ENCODE measurements around the gene KIF3A. TPM values are rescaled to one million over a fixed set of nuclear protein-coding genes. Genes with fewer than 3 reads are reported as not detected.

The KIF3A gene
- total RNA-seq, 1 experiment from 2014 or later: 13.2 TPM

- Histone ChIP-seq H2BK12ac (ENCODE audit: insufficient read length, low read depth, low read length) (no peak overlapping the region), H3K14ac (ENCODE audit: insufficient read depth, low read length) (no peak overlapping the region), H2AK5ac (ENCODE audit: insufficient read length, low read length) (no peak overlapping the region), H4K5ac (ENCODE audit: insufficient read length, low read depth, low read length) (no peak overlapping the region), H3K23ac (ENCODE audit: insufficient read length, low read depth, low read length) (no peak overlapping the region), H3K4me1 (ENCODE audit: insufficient read depth, low read length) (no peaks in the 10 kb centered on the region; the same call in 1 of the 2 replicates), H3K23me2 (ENCODE audit: insufficient read length, low read depth, low read length, poor library complexity, severe bottlenecking) (no peaks in the 10 kb centered on the region), H3K27me3 (ENCODE audit: insufficient read depth, low read length) (no peaks in the 10 kb centered on the region), H2AFZ (ENCODE audit: low read length) (no peak overlapping the region), H3K56ac (ENCODE audit: insufficient read length, low read depth, low read length) (no peak overlapping the region), H3K4ac (ENCODE audit: low read depth, low read length) (no peak overlapping the region), H3K27ac (ENCODE audit: insufficient read length, low read depth, low read length) (no peak overlapping the region), H3K9me3 (ENCODE audit: control insufficient read depth, low read depth, low read length) (peaks cover 9% of the 10 kb centered on the region), H3K79me2 (ENCODE audit: insufficient read depth, low read length) (no peaks in the 10 kb centered on the region), H2BK5ac (ENCODE audit: insufficient read length, low read length) (no peak overlapping the region), H3K18ac (ENCODE audit: insufficient read length, low read depth, low read length) (no peak overlapping the region), H4K20me1 (ENCODE audit: control insufficient read depth, insufficient read depth, insufficient read length) (no peaks in the 10 kb centered on the region), H3K79me1 (ENCODE audit: insufficient read depth, low read depth, low read length, poor library complexity, severe bottlenecking) (no peaks in the 10 kb centered on the region), H3T11ph (ENCODE audit: low read length) (no peak overlapping the region), H3K4me2 (ENCODE audit: insufficient read depth, insufficient read length, low read length) (no peak overlapping the region), H4K8ac (replicated peaks; ENCODE audit: insufficient read length, low read depth, low read length) (no peak overlapping the region), H2BK120ac (ENCODE audit: low read depth, low read length, poor library complexity, severe bottlenecking) (no peak overlapping the region), H2BK15ac (ENCODE audit: low read depth, low read length) (no peak overlapping the region), H2BK20ac (ENCODE audit: low read depth, low read length, poor library complexity, severe bottlenecking) (no peak overlapping the region), H3K9ac (ENCODE audit: extremely low read depth, insufficient read length, low read length) (no peak overlapping the region), H4K91ac (ENCODE audit: insufficient read length, low read depth, low read length) (no peak overlapping the region)
- H3K27ac Mint-ChIP-seq: no peak overlapping the region
- H3K4me3 Mint-ChIP-seq: no peak overlapping the region
- no peak for DNase-seq
- peaks cover 0 to 17% (median under 1%) of the 10 kb centered on the region in 3 experiments; a peak in 3 of 7 replicates for H3K36me3 Mint-ChIP-seq (ENCODE audit: insufficient read depth in 1 of 3, low read depth in 3 of 3)
- TF ChIP-seq CTCF (conservative IDR thresholded peaks at IDR 0.05): no peak
- H3K27me3 Mint-ChIP-seq (ENCODE audit: low read depth): peaks cover 22% of the 10 kb centered on the region
- peaks cover 6 to 25% of the 10 kb centered on the region in 2 experiments; a peak in 4 of 5 replicates for H3K9me3 Mint-ChIP-seq
- H3K4me1 Mint-ChIP-seq: peaks cover 13 to 16% of the 10 kb centered on the region in 2 experiments
- WGBS (ENCODE audit: extremely low coverage, insufficient read length, low lambda C conversion rate): no CpG with 5 or more reads among the region's 1 CpG
These were observed 89.0 kb downstream of the KIF3A start for GRCh38 chr5:132648355-132648754.
